Measurements from ENCODE around the gene TSPAN9.

- no peak for TF ChIP-seq CTCF (IDR thresholded peaks at IDR 0.05; ENCODE audit: insufficient read depth, low read length, poor library complexity, severe bottlenecking)
- TF ChIP-seq EZH2phosphoT487 (conservative IDR thresholded peaks at IDR 0.05; ENCODE audit: low read length) = no peak
These were observed 225.3 kb downstream of the TSPAN9 start for GRCh38 chr12:3302401-3303041.

All from SU-DHL-6 (cell line).